ENCODE results near the gene GLOD4. TPM values are rescaled to one million over a fixed set of nuclear protein-coding genes. Genes with fewer than 3 reads are reported as not detected.
"Not testable (repeated sequence)": the region's sequence is repeated elsewhere in the genome, so short reads cannot be mapped to it uniquely, and the experiment has no call there.

GLOD4 gene
- polyA plus RNA-seq, 10 donors, result 50.1 to 75.3 (median 57.7) TPM

- not testable (repeated sequence) for DNase-seq
These were observed 3.8 kb upstream of the GLOD4 start for GRCh38 chr17:785901-786300.

DNA sequence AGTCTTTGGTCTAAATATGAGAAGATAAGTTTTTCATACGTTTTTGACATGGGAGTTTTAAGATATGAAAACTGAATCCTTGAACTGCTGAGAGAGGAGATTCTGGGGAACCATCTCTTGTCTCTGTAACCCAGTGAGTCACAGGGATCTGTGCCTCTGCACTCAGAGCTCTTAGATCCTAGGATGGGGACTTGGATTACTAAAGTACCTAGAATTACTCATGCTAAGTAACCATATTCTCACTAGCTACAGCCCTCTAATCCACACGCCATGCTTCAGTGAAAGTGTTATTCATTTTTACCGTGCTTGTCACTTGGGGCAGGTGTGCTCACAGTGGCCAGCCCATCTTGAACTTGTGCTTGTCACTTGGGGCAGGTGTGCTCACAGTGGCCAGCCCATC lies 2.1 kb upstream of the GLOD4 start:
- DNase-seq, result no peak

GRCh38 chr17:778096-778495 lies 4.0 kb downstream of the GLOD4 start:
- no peak for DNase-seq

DNA sequence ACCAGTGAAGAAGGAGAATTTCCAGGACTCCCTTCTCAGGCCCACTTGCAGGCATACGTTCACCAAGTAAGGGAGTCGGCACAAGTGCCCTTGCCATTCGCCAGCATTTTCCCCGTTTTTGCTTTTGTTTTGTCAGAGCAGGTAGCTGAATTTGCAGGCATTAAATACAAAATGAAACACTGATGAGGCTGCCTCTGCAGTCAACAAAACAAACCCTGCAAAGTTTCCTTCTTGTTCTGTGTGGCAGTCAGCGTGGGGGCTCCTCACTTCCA lies 7.8 kb downstream of the GLOD4 start:
- no peak for DNase-seq

- no peak for DNase-seq
These were observed 8.4 kb downstream of the GLOD4 start for GRCh38 chr17:773467-774312.

DNA sequence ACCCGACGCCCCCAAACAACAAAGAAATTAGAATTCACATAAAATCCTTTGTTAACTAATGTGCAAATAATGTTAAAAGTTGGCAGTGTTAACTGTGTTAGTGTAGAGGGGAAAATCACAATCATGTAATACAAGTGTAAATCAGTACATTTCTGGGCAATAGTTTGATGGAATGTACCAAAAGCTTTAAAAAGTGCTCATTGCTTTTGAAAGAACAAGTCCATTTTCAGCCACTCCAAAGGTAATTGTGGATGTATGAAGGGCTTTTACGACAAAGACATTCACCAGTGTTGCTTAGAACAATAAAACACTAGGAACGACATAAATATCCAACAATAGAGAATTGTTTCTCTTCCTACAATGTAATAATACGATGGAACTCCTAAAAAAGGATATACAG lies 9.1 kb downstream of the GLOD4 start:
- DNase-seq, result no peak

GRCh38 chr17:767076-767475 lies 15.0 kb downstream of the GLOD4 start:
- DNase-seq, result no peak

- DNase-seq, result no peak
These were observed 21.7 kb downstream of the GLOD4 start for GRCh38 chr17:760371-760770.

- DNase-seq, result no peak
These were observed 22.1 kb downstream of the GLOD4 start for GRCh38 chr17:759964-760363.

DNA sequence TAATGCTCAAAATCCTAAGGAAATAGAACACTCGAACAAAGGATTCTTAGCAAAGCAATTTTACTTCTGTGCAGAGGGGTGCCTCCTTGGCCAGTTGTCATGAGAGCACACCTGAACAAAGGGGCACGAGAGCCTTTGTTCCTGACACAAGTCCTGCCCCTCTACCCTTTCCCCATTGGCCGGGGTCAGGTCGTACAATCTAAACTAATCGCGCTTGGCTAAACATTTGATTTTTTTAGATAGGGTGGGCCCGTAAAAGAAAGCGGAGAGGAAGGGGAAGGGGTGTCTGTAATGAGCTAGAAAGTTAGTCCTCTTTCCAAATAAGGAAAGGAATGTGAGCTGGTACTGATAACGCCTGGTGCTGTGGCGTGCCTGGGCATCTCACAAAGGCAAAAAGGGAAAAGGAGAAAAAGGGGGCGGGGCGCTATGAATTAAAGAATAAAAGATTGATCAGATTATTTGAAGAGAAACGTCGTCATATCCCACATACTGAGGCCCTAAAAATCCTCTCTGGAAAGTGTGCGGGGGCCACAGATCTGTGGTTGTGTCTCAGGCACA lies 26.0 kb downstream of the GLOD4 start:
- DNase-seq, result not testable (repeated sequence)

- not testable (repeated sequence) for DNase-seq
These were observed 26.6 kb downstream of the GLOD4 start for GRCh38 chr17:755319-755961.

DNA sequence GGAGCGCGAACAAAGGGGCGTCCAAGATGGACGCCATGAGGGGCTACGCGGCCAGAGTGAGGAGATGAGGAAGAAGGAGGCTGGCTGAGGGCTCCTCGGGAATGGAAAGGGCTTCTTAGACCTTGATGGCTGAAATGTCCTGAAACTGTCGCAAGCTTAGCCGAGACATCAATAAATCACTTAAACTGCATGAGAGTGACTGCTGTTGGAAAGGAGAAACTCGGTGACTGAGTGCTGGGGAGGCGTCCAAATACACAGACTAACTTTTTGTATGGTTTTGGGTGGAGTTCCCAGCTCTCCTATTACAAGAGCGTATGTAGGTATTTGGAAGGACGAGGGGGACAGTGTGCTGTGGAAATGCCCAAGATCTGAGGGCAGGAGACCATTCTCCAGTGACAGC lies 28.7 kb downstream of the GLOD4 start:
- DNase-seq, result peak in 1 of 3 donors; percentile 31

GRCh38 chr17:752620-753219 lies 29.4 kb downstream of the GLOD4 start:
- DNase-seq, result peak; percentile 70 to 90 (median 76)

GRCh38 chr17:752002-752619 lies 30.0 kb downstream of the GLOD4 start, which contains the start of gene GEMIN4:
TSS of gene GEMIN4 (minus strand) at chr17:752264. CDS start at chr17:752142, 122 bp downstream.
- peak; percentile 88 to 97 (median 96) for DNase-seq

GRCh38 chr17:751269-752001 lies 30.6 kb downstream of the GLOD4 start:
- DNase-seq, result peak in 1 of 3 donors; percentile 21

DNA sequence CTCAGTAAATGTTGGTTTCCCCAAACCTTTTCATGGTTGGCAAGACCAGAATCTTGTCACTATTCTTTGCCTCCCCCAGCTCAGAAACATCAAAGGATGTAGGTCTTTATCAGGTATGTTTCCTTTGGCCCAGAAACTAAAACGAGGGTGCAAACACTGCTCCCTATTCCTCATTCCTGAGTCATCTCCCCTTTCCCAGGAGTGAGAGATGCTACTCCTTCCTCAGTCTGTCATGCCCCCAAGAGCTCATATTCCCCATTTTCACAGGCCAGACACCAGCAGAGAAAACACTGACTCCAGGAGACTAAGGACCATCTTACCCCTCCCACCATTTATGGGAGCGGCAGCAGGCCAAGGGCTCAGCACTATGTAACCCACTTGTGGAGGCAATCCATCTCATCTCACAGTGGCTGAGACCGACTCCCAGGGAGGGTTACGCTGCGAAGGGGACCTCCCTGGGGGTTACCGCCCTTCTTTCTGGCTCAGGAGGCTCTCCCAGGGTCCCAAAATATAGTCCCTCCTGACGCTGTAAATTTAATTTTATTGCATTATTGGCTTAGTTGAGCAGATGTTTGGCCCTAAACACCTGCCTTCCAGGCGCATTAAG lies 31.5 kb downstream of the GLOD4 start:
- no peak for DNase-seq

GRCh38 chr17:749359-749758 lies 32.7 kb downstream of the GLOD4 start:
- DNase-seq, result not testable (repeated sequence)

DNA sequence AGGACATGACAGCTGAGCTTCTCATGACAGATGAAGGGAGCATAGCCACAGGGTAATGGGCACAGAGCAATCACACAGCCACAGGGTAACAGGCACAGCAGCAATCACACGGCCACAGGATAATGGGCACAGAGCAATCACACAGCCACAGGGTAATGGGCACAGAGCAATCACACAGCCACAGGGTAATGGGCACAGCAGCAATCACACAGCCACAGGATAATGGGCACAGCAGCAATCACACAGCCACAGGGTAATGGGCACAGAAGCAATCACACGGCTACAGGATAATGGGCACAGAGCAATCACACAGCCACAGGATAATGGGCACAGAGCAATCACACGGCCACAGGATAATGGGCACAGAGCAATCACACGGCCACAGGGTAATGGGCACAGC lies 33.5 kb downstream of the GLOD4 start:
- DNase-seq, result not testable (repeated sequence)

DNA sequence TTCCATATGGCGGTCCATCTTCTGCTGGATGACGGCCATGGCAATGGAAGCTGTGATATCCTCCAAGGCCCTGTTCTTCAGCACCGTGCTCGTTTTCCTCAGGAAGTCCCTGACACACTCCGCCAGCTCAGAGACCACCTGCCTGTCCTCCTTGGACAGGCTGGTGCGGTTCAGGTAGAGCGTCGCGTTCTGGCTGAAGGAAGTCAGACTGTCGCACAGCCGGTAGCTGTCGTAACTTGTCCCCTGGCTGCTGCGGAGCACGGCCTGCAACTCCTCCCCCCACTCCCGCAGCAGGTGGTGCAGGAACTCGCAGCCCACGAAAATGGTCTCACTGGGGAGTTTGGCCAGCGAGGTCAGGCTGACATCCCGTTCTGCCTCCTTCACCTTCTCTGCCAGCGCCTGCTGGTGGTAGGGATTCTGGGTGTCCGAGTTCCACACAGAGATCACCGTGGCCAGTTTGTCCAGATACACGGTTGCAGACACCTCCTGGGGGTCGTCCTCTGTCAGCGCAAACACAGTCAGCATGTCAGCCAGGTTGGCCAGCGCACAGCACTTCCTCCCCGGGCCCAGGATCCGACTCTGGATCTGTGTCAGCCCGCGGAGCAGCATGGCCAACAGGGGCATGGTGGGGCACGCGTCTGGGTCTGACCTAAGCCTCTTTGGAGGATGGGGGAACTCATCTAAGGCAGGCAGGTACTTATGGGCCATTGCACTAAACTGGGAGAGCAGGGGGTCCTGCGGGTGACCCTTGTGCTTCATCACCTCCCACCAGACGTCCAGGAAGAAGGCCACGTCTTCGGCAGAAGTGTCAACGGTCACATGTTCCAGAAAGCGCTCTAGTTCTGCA lies 35.1 kb downstream of the GLOD4 start:
- DNase-seq, result no peak

DNA sequence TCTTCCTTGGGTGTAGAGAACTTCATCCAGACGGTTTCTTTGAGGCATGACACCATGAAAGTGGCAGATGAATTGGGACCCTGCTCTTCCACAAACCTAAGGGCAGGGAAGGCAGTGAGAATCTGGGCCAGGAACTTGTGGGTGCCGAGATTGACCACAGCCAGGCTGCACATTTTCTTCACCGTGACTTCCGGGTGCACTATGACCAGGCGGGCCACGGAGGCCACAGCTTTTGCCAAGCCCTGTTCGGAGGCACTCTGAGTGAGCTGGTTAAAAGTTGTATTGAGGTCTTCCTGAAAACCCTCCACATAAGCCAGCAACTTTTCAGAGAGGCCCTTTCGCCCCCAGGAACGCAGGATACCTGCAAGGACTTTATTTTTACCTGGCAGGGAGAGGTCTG lies 35.9 kb downstream of the GLOD4 start:
- DNase-seq, result no peak
